Neural cell (in vitro differentiated cells): ENCODE measurements around the gene CENPA. TPM values are rescaled to one million over a fixed set of nuclear protein-coding genes. Genes with fewer than 3 reads are reported as not detected.

ENCODE experiments used
- H2AFZ ChIP-seq: fragments of 200-600, 300-800 bp; sonication (generic), shearing (Covaris generic); 2 replicates; pipeline ENCODE4 v1.6.0; 2014; ENCODE audit warnings: low read depth, mild to moderate bottlenecking, antibody characterized with exemption, low read length, moderate library complexity
- H3F3A ChIP-seq: fragments of 200-600 bp; shearing (Covaris generic); 2 replicates; pipeline ENCODE4 v1.6.1; 2016; ENCODE audit warnings: mild to moderate bottlenecking, moderate library complexity, mixed read lengths, antibody characterized with exemption, low read length; ENCODE audit not compliant: insufficient read depth, poor library complexity, severe bottlenecking
- H3K27ac ChIP-seq: fragments of 200-600, 300-800 bp; sonication (generic), shearing (Covaris generic); 2 replicates; pipeline ENCODE4 v1.5.1; 2014; ENCODE audit warnings: mild to moderate bottlenecking, low read length, moderate library complexity
- H3K27me3 ChIP-seq: fragments of 300-800, 200-600 bp; sonication (generic), shearing (Covaris generic); 2 replicates; pipeline ENCODE4 v1.6.0; 2014; ENCODE audit warnings: mild to moderate bottlenecking, low read depth, low read length, moderate library complexity; ENCODE audit not compliant: insufficient read depth
- H3K36me3 ChIP-seq: fragments of 300-800, 200-600 bp; sonication (generic), shearing (Covaris generic); 2 replicates; pipeline ENCODE4 v1.5.1; 2014; ENCODE audit warnings: mild to moderate bottlenecking, antibody characterized with exemption, low read length, moderate library complexity; ENCODE audit not compliant: insufficient read depth
- H3K4me2 ChIP-seq: fragments of 300-800, 200-600 bp; sonication (generic), shearing (Covaris generic); 2 replicates; pipeline ENCODE4 v1.6.0; 2014; ENCODE audit warnings: mild to moderate bottlenecking, low read length
- H3K4me3 ChIP-seq: fragments of 300-800, 200-600 bp; sonication (generic), shearing (Covaris generic); 2 replicates; pipeline ENCODE4 v1.5.1; 2014; ENCODE audit warnings: mild to moderate bottlenecking, low read length, moderate library complexity
- H3K79me2 ChIP-seq: fragments of 200-600 bp; shearing (Covaris generic); replicated peaks from 2 replicates; pipeline ENCODE4 v1.6.0; 2014; ENCODE audit warnings: mild to moderate bottlenecking, low read length, moderate library complexity; ENCODE audit not compliant: insufficient read depth
- H3K9ac ChIP-seq: fragments of 300-800, 200-600 bp; sonication (generic), shearing (Covaris generic); 2 replicates; pipeline ENCODE4 v1.6.1; 2016; ENCODE audit warnings: mild to moderate bottlenecking, low read length, mixed read lengths
- H3K9me2 ChIP-seq: fragments of 200-600 bp; shearing (Covaris generic); 2 replicates; pipeline ENCODE4 v1.6.1; 2016; ENCODE audit warnings: mild to moderate bottlenecking, low read length, mixed read lengths; ENCODE audit not compliant: insufficient read depth
- H3K9me3 ChIP-seq: fragments of 200-600, 300-800 bp; sonication (generic), shearing (Covaris generic); 2 replicates; pipeline ENCODE4 v1.6.1; 2016; ENCODE audit warnings: mild to moderate bottlenecking, mixed run types, low read length, moderate library complexity, mixed read lengths
- H4K20me1 ChIP-seq: fragments of 200-600 bp; shearing (Covaris generic); 2 replicates; pipeline ENCODE4 v1.6.1; 2016; ENCODE audit warnings: mild to moderate bottlenecking, mixed run types; ENCODE audit not compliant: insufficient read depth
- EP300 ChIP-seq: fragments of 450-650 bp; conservative IDR thresholded peaks from 2 replicates; pipeline ENCODE4 v1.6.1; 2014; ENCODE audit warnings: antibody characterized with exemption, mild to moderate bottlenecking, moderate library complexity; ENCODE audit not compliant: poor library complexity, severe bottlenecking
- EZH2 ChIP-seq: fragments of 200-600, 300-800 bp; shearing (Covaris generic), sonication (generic); IDR thresholded peaks from 2 replicates; pipeline ENCODE4 v1.6.1; 2014; ENCODE audit warnings: antibody characterized with exemption, low read length, borderline replicate concordance, mild to moderate bottlenecking; ENCODE audit not compliant: insufficient read depth, poor library complexity, severe bottlenecking
- MXI1 ChIP-seq: fragments of 450-650 bp; conservative IDR thresholded peaks from 2 replicates; pipeline ENCODE4 v1.6.1; 2014; ENCODE audit warnings: antibody characterized with exemption, mild to moderate bottlenecking; ENCODE audit not compliant: poor library complexity, severe bottlenecking
- POLR2AphosphoS5 ChIP-seq: IDR thresholded peaks from 2 replicates; pipeline ENCODE4 v1.6.1; 2012
- RAD21 ChIP-seq: fragments of 450-650 bp; conservative IDR thresholded peaks from 2 replicates; pipeline ENCODE4 v1.6.1; 2014; ENCODE audit warnings: antibody characterized with exemption, mild to moderate bottlenecking, moderate library complexity
- REST ChIP-seq: IDR thresholded peaks from 2 replicates; pipeline ENCODE4 v1.6.1; 2012; ENCODE audit warnings: borderline replicate concordance
- SMC3 ChIP-seq: fragments of 450-650 bp; conservative IDR thresholded peaks from 2 replicates; pipeline ENCODE4 v1.6.1; 2014; ENCODE audit warnings: antibody characterized with exemption, mild to moderate bottlenecking, moderate library complexity; ENCODE audit not compliant: poor library complexity
- TAF1 ChIP-seq: IDR thresholded peaks from 2 replicates; pipeline ENCODE4 v1.6.1; 2012; ENCODE audit warnings: low read depth
- polyA plus RNA-seq: library from polyadenylated mRNA; depleted of rRNA; stranded (reverse); fragments of >200 nt; gene quantifications from 2 replicates; pipeline ENCODE4 v1.2.3, GENCODE V29; 2014
- TF ChIP-seq, protein P1 (sequence below): fragments of 450-650 bp; IDR thresholded peaks from 2 replicates; pipeline ENCODE4 v1.5.1; 2014; ENCODE audit warnings: antibody characterized with exemption, mild to moderate bottlenecking, moderate library complexity; ENCODE audit not compliant: poor library complexity, severe bottlenecking

The CENPA gene
- polyA plus RNA-seq, 1 donor from 2014 or later: 0.54 TPM

DNA sequence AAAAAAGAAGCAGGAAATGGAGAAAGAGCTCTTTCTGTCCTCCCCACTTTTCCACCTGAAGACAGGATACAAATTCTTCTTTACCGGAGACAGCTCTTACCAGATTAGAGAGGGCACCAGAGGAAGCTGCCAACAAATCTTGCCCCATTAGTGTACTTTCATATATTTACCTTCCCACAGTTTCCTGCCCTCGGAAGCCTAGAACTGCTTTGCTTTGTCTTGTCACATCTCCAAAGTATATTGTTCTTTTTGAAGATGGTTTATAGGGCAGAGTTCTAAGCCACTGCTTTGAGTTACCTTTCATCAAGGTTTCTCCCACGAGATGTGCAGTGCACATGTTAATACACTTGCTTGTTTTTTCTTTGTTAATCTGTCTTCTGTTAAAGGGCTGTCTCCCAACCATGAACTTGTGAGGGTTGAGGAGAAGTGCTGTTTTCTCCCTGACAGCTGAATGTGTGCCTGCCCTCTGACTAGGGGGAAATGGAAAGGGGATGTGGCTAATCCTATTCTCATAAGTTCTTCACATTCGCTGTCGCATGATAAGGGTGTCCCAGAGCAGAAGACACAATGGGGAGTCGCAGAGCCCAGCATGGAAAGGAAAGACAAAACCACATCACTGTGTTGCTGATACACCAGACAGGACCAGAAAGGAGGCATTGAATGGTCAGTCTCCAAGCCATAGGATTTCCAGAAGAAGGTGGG is 24.2 kb downstream of the CENPA start:
- Histone ChIP-seq H3K27ac (no peak overlapping the region), H3K27me3 (no peaks in the 10 kb centered on the region), H3K79me2 (no peaks in the 10 kb centered on the region), H4K20me1 (no peaks in the 10 kb centered on the region), H3K9ac (no peak overlapping the region), H3K9me2 (no peaks in the 10 kb centered on the region), H3K4me2 (no peak overlapping the region), H3K36me3 (no peaks in the 10 kb centered on the region), H2AFZ (no peak overlapping the region), H3K9me3 (no peaks in the 10 kb centered on the region), H3K4me3 (no peak overlapping the region), H3F3A (no peaks in the 10 kb centered on the region)
- no peak for TF ChIP-seq MXI1
- no peak for TF ChIP-seq TAF1
- TF ChIP-seq SMC3: no peak
- no peak for TF ChIP-seq EP300
- no peak for TF ChIP-seq REST
- no peak for TF ChIP-seq EZH2
- TF ChIP-seq, protein P1, sequence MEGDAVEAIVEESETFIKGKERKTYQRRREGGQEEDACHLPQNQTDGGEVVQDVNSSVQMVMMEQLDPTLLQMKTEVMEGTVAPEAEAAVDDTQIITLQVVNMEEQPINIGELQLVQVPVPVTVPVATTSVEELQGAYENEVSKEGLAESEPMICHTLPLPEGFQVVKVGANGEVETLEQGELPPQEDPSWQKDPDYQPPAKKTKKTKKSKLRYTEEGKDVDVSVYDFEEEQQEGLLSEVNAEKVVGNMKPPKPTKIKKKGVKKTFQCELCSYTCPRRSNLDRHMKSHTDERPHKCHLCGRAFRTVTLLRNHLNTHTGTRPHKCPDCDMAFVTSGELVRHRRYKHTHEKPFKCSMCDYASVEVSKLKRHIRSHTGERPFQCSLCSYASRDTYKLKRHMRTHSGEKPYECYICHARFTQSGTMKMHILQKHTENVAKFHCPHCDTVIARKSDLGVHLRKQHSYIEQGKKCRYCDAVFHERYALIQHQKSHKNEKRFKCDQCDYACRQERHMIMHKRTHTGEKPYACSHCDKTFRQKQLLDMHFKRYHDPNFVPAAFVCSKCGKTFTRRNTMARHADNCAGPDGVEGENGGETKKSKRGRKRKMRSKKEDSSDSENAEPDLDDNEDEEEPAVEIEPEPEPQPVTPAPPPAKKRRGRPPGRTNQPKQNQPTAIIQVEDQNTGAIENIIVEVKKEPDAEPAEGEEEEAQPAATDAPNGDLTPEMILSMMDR: no peak
- no peak for TF ChIP-seq RAD21
- TF ChIP-seq POLR2AphosphoS5: no peak

- no peaks in the 10 kb centered on the region for H3K9me2 ChIP-seq
- H3K9ac ChIP-seq: no peak overlapping the region
- no peak overlapping the region for H3K4me2 ChIP-seq
- H3K79me2 ChIP-seq: no peaks in the 10 kb centered on the region
- H3F3A ChIP-seq: no peaks in the 10 kb centered on the region
- H3K9me3 ChIP-seq: no peaks in the 10 kb centered on the region
- no peak overlapping the region for H3K4me3 ChIP-seq
- no peaks in the 10 kb centered on the region for H4K20me1 ChIP-seq
- H3K27me3 ChIP-seq: no peaks in the 10 kb centered on the region
- TF ChIP-seq EZH2 (no peak), RAD21 (no peak), SMC3 (no peak), POLR2AphosphoS5 (no peak), MXI1 (no peak), TAF1 (no peak), REST (no peak), EP300 (no peak)
- TF ChIP-seq, protein P1: no peak
- no peak overlapping the region for H2AFZ ChIP-seq
- no peaks in the 10 kb centered on the region for H3K36me3 ChIP-seq
- H3K27ac ChIP-seq: no peak overlapping the region
These were observed 25.4 kb downstream of the CENPA start for GRCh38 chr2:26811261-26811660.
